Body of pancreas (tissue), 4 donors: ENCODE results near the gene LYRM7.
"Not testable (repeated sequence)": the region's sequence is repeated elsewhere in the genome, so short reads cannot be mapped to it uniquely, and the experiment has no call there.

Experiments used
- POLR2A ChIP-seq, 3 donors: fragments of 450-650 bp; IDR thresholded peaks; one replicate each; pipeline ENCODE4 v1.6.1; 2016; ENCODE audit warnings: antibody characterized with exemption in 3 of 3, mild to moderate bottlenecking in 2 of 3
- TF ChIP-seq, protein P1 (sequence below), 7 experiments: fragments of 450-650 bp in 4 of 7; fragments of 200-600 bp in 3 of 7; sonication (generic) in 3 of 7; IDR thresholded peaks; one replicate each; pipeline ENCODE4 v1.5.1; 2016 to 2019; ENCODE audit warnings: antibody characterized with exemption in 7 of 7

DNA sequence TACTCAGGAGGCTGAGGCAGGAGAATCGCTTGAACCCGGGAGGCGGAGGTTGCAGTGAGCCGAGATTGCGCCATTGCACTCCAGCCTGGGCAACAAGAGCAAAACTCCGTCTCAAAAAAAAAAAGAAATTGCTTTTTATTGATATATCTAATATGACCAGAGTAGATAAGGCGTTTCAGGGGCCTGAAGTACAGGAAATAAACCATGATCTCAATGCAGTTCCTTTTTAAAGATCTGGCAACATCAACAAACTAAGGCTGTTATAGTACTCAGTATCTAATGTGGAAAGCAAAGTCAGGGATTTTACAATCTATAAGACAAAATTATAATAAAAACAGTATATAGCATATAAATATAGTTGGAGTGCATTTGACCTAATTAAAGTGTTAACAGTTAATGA, 23.2 kb downstream of the LYRM7 start:
- TF ChIP-seq, protein P1, sequence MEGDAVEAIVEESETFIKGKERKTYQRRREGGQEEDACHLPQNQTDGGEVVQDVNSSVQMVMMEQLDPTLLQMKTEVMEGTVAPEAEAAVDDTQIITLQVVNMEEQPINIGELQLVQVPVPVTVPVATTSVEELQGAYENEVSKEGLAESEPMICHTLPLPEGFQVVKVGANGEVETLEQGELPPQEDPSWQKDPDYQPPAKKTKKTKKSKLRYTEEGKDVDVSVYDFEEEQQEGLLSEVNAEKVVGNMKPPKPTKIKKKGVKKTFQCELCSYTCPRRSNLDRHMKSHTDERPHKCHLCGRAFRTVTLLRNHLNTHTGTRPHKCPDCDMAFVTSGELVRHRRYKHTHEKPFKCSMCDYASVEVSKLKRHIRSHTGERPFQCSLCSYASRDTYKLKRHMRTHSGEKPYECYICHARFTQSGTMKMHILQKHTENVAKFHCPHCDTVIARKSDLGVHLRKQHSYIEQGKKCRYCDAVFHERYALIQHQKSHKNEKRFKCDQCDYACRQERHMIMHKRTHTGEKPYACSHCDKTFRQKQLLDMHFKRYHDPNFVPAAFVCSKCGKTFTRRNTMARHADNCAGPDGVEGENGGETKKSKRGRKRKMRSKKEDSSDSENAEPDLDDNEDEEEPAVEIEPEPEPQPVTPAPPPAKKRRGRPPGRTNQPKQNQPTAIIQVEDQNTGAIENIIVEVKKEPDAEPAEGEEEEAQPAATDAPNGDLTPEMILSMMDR (IDR thresholded peaks at IDR 0.05): not testable (repeated sequence)
- not testable (repeated sequence) for TF ChIP-seq POLR2A (IDR thresholded peaks at IDR 0.05)
